Rectal smooth muscle tissue (tissue), 1 donor: ENCODE data around the gene USF2.

Experiments
- H3K27ac ChIP-seq: one replicate; pipeline ENCODE4 v1.7.0; 2013; ENCODE audit warnings: low read depth, low read length, inconsistent platforms
- H3K27me3 ChIP-seq: one replicate; pipeline ENCODE4 v1.7.0; 2013; ENCODE audit warnings: low read length; ENCODE audit not compliant: control insufficient read depth, insufficient read depth
- H3K36me3 ChIP-seq: one replicate; pipeline ENCODE4 v1.7.0; 2013; ENCODE audit warnings: low read length; ENCODE audit not compliant: control insufficient read depth, insufficient read depth
- H3K4me1 ChIP-seq: one replicate; pipeline ENCODE4 v1.7.0; 2013; ENCODE audit warnings: low read length; ENCODE audit not compliant: control insufficient read depth, insufficient read depth
- H3K4me3 ChIP-seq: one replicate; pipeline ENCODE4 v1.7.0; 2013; ENCODE audit warnings: low read length
- H3K9ac ChIP-seq: one replicate; pipeline ENCODE4 v1.7.0; 2013; ENCODE audit warnings: low read length

USF2 gene

DNA sequence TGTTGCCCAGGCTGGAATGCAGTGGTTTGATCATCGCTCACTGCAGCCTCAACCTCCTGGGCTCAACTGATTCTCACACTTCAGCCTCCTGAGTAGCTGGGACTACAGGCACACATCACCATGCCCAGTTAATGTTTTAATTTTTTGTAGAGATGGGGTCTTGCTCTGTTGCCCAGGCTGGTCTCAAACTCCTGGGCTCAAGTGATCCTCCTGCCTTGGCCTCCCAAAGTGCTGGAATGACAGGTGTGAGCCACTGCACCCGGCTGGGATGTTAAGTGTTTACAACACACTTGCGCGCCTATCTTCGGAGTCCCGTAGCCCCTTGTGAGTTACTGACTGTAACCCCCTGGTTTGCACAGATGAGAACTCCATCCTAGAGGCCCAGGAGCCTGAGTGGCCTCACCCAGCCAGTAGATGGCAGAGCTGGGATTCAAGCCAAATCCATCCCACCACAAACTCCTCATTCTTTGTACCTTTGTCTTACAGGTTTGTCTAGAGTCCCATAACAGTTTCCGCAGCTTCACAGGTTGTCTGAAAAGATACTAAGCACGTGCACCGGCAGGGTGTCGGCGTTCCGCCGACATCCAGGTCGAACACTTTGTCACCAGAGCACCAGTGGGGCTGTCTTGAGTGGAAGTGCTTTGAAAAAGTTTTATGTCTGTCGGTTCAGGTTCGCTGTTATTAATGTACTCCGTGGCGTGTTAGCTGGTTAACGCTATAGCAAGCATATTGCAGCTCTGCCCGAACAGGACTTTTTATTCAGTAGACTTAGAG, 37.9 kb downstream of the USF2 start:
- Histone ChIP-seq H3K27ac (no peak overlapping the region), H3K4me1 (no peaks in the 10 kb centered on the region), H3K36me3 (no peaks in the 10 kb centered on the region), H3K27me3 (peaks cover 3% of the 10 kb centered on the region), H3K9ac (no peak overlapping the region), H3K4me3 (no peak overlapping the region)

DNA sequence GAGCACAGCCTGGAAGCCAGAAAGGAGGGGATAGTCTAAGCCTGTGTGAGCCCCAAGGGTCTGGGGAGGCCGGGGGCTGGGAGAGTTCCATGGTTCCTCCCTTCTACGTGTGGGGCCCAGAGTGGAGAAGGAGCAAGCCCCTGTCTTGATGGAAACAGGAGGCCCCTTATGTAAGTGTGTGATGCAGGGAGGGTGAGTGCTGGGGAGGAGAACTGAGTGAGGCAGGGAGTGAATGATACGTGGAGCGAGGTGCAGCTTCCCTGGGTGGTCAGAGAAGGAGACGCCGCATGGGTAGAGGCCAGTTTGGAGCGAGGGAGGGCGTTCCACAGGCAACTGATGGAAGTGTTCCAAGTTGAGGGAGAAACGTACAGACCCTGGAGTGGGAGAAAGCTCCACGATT, 39.2 kb downstream of the USF2 start:
- H3K27me3 ChIP-seq: peaks cover 3% of the 10 kb centered on the region
- H3K4me3 ChIP-seq: no peak overlapping the region
- H3K27ac ChIP-seq: no peak overlapping the region
- no peak overlapping the region for H3K9ac ChIP-seq
- H3K4me1 ChIP-seq: no peaks in the 10 kb centered on the region
- H3K36me3 ChIP-seq: no peaks in the 10 kb centered on the region

DNA sequence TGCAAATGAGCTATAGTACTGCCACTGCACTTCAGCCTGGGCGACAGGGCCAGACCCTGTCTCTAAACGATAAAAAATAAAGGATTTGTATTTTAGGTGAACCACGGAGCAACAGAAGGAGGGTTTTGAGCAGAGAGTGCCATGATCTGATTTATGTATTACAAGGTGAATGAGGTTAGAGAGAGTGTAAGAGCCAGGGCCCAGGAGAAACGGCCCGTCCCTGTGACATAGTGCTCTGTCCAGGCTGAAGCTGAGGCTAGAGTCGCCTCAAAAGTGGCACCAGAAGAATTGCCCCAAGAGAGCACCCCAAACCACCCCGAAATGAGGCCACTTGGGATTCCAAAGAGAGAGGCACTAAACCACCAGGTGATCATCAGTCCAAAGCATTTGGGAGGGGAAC, 40.1 kb downstream of the USF2 start:
- no peak overlapping the region for H3K9ac ChIP-seq

DNA sequence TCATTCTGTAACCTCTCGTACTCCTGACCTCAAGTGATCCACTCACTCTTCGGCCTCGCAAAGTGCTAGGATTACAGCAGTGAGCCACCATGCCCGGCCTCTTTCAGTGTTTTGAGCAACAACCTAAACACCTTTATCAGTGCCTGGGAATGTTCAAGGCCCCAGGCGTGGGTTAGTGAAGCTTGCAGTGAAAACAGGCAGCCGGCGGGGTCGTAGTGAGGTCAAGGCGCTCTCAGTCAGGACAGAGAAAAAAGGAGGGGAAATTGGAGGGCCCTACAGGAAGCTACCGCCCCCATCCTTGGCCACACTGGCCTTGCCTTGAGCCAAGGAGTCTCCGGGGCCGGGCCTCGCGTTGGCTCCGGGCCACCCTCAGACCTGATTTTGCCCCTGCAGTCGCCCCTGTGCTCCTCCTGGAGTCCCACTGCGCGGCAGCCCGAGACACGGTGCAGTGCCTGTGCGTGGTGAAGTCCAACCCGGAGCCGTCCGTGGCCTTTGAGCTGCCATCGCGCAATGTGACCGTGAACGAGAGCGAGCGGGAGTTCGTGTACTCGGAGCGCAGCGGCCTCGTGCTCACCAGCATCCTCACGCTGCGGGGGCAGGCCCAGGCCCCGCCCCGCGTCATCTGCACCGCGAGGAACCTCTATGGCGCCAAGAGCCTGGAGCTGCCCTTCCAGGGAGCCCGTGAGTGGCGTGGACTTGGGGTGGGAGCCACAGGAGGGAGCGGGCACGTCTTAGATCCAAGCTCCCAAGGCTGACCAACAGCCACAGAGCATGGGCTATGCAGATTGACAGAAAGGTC, 40.9 kb downstream of the USF2 start:
- Histone ChIP-seq H3K9ac (no peak overlapping the region), H3K4me3 (no peak overlapping the region), H3K27me3 (no peaks in the 10 kb centered on the region), H3K27ac (no peak overlapping the region), H3K4me1 (no peaks in the 10 kb centered on the region), H3K36me3 (no peaks in the 10 kb centered on the region)

More for the DNA sequence above, 40.1 kb downstream of the USF2 start:
- Histone ChIP-seq H3K4me1 (no peaks in the 10 kb centered on the region), H3K27me3 (peaks cover 3% of the 10 kb centered on the region), H3K4me3 (no peak overlapping the region), H3K27ac (no peak overlapping the region), H3K36me3 (no peaks in the 10 kb centered on the region)

DNA sequence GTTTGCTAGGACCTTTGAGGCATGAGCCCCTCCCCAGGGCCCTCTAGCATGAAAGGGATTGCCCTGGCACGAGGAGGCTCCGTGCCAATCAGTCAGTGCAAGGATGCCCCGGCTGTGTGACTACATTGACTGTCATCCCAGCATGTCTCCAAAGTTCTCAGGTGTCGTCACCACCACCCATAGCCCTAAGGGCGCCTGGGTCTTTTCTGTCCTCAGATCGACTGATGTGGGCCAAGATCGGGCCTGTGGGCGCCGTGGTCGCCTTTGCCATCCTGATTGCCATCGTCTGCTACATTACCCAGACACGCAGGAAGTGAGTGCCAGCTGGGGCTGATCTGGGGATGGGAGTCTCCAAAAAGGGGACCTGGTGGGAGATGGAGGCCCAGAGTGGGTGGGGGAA, 41.6 kb downstream of the USF2 start:
- no peaks in the 10 kb centered on the region for H3K36me3 ChIP-seq
- H3K27me3 ChIP-seq: no peaks in the 10 kb centered on the region
- no peaks in the 10 kb centered on the region for H3K4me1 ChIP-seq
- H3K27ac ChIP-seq: no peak overlapping the region
- H3K9ac ChIP-seq: no peak overlapping the region
- no peak overlapping the region for H3K4me3 ChIP-seq

DNA sequence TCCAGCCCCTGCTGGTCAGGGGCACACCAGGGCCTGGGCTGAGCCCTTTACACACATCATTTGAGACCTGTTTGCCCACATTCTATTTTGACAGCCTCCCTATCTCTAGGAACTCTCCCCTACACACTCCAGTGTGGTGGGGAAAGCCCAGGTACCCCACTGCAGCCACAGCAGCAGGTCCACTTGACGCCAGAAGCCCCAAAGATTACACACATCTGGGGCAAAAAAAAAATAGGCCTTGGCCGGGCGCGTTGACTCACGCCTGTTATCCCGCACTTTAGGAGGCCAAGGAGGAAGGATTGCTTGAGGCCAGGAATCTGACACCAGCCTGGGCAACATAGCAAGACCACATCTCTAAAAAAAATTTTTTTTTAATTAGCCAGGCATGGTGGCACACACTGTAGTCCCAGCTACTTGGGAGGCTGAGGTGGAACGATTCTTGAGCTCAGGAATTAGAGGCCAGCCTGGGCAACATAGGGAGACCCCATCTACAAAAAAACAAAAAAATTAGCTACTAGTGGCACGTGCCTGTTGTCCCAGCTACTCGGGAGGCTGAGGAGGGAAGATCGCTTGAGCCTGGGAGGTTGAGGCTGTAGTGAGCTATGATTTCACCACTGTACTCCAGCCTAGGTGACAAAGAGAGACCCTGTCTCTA, 42.2 kb downstream of the USF2 start:
- no peak overlapping the region for H3K9ac ChIP-seq
- no peak overlapping the region for H3K27ac ChIP-seq
- H3K4me1 ChIP-seq: no peaks in the 10 kb centered on the region
- no peak overlapping the region for H3K4me3 ChIP-seq
- no peaks in the 10 kb centered on the region for H3K27me3 ChIP-seq
- H3K36me3 ChIP-seq: no peaks in the 10 kb centered on the region

DNA sequence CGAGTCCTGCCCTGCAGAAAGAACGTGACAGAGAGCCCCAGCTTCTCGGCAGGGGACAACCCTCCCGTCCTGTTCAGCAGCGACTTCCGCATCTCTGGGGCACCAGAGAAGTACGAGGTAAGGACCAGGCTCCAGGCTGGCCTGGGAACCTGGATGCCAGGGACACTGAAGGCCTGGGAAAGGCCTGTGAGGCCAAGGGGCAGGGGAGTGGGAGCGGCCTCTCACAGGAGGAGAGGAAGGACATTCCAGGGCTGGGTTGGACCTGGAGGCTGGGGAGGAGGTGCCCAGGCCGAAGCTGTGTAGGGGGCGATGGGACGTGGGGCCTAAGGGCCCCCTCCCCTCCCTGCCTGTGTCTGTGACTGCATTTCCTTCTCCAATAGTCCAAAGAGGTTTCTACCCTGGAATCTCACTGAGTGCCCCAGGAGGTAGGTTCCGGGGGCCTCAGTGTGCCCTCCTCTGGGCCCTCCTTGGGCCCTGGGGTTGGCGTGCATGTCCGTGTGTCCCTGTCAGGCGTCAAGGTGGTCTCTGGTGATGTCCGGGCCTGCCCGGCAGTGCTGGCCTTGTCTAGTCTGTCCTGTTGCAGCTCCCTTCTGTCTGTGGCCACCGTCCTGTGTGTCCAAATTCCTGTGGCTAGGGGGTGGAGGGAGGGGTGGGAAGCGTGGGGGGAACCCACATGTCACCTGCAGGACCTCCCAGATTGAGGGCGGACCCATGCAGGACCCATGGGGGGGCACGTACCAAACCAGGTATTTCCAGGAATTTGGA, 43.3 kb downstream of the USF2 start:
- Histone ChIP-seq H3K4me3 (no peak overlapping the region), H3K4me1 (no peaks in the 10 kb centered on the region), H3K9ac (no peak overlapping the region), H3K36me3 (no peaks in the 10 kb centered on the region), H3K27me3 (no peaks in the 10 kb centered on the region), H3K27ac (no peak overlapping the region)

DNA sequence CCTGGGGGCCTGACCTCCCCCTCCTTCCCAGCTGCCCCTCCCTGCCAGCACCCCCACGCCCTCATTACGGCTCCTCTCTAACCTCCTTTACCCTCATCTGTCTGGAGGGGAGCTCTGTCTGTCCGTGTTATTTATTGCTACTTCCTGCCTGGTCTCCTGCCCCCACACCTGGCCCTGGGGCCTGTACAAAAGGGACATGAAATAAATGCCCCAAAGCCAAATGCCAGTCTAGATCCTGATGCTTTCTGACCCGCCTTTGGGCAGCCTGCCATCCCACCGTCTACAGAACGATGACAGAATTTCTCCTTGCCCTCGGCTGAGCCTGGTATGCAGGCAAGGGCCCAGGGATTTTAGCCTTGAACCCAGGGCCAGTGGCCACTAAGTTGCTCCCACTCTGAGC, 44.8 kb downstream of the USF2 start:
- Histone ChIP-seq H3K4me1 (no peaks in the 10 kb centered on the region), H3K27me3 (no peaks in the 10 kb centered on the region), H3K36me3 (no peaks in the 10 kb centered on the region), H3K9ac (no peak overlapping the region), H3K27ac (no peak overlapping the region), H3K4me3 (no peak overlapping the region)

DNA sequence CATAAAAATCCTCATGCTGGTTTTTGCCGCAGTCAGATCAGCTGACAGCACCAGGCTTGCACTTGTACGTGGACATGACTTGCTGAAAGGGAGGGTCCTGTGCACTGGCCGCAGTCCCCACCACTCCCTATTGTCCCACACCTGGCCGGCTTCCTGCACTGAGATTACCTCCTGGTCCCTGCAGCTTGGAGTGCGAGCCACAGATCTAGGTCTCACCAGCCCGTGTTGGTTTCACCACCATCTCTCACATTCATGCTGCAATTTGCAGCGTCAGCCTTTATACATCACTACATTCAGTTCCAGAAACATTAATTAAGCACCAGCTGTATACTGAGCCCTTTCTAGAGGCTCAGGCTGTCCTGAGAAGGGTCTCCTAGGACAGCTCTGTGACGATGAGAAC, 45.3 kb downstream of the USF2 start:
- H3K4me1 ChIP-seq: no peaks in the 10 kb centered on the region
- H3K4me3 ChIP-seq: no peak overlapping the region
- no peak overlapping the region for H3K27ac ChIP-seq
- no peaks in the 10 kb centered on the region for H3K36me3 ChIP-seq
- H3K27me3 ChIP-seq: no peaks in the 10 kb centered on the region
- H3K9ac ChIP-seq: no peak overlapping the region

DNA sequence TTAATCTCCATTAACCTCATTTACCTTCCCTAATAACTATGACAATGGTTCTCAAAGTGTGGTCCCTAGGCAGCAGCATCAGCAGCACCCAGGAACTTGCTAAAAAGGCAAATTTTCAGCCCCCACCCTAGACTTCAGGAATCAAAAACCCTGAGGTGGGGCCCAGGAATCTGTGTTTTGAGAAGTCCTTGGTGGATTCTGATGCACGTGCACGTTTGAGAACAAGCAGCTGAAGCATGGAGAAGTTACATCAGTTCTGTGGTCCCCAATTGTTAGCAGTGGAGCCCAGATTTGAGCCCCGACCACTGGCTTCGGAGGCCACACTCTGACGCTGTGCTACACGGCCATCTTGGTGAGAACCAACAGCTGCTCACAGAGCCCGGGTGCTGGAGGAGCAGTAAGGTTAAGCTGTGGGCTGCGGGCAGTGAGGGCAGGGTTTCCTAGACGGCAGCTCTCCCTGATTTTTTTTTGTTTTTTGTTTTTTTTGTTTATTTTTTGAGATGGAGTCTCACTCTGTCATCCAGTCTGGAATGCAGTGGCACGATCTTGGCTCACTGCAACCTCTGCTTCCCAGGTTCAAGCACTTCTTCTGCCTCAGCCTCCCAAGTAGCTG, 46.2 kb downstream of the USF2 start:
- Histone ChIP-seq H3K27me3 (no peaks in the 10 kb centered on the region), H3K4me1 (no peaks in the 10 kb centered on the region)

DNA sequence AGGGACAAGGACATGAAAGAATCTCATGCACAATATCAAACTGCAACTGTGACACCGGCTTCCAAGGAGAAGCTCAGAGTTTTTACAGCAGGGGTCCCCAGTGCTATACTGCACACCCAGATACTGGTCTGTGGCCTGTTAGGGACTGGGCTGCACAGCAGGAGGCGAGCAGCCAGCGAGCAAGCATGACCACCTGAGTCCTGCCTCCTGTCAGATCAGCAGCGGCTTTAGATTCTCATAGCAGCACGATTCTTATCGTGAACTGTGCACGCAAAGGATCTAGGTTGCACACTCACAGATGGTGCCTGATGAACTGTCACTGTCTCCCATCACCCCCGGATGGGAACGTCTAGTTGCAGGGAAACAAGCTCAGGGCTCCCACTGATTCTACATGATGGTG, 47.1 kb downstream of the USF2 start:
- H3K27me3 ChIP-seq: no peaks in the 10 kb centered on the region
- no peaks in the 10 kb centered on the region for H3K36me3 ChIP-seq
- H3K4me3 ChIP-seq: no peak overlapping the region
- no peaks in the 10 kb centered on the region for H3K4me1 ChIP-seq
- no peak overlapping the region for H3K9ac ChIP-seq
- no peak overlapping the region for H3K27ac ChIP-seq

More for the DNA sequence above, 46.2 kb downstream of the USF2 start:
- H3K27ac ChIP-seq: no peak overlapping the region
- H3K4me3 ChIP-seq: no peak overlapping the region
- H3K36me3 ChIP-seq: no peaks in the 10 kb centered on the region
- no peak overlapping the region for H3K9ac ChIP-seq

DNA sequence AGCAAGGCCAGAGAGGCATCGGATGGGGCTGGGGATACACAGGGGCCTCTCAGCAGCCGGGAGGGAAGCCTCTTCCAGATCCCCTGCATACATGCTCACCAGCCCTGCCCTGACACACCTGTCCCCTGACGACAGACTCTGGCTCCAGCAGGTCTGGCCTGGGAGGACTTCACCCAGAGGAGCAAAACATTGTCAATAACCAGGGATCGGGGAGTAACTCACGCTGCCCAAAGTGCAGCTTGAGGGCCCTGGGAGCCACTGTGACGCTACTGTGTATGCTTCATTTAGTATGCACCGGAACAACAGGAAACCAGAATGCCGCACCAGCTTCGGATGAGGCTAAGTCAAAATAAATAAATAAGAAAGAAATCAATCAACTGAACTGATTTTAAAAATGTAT, 47.8 kb downstream of the USF2 start:
- H3K27me3 ChIP-seq: no peaks in the 10 kb centered on the region
- H3K36me3 ChIP-seq: no peaks in the 10 kb centered on the region
- no peak overlapping the region for H3K9ac ChIP-seq
- no peak overlapping the region for H3K27ac ChIP-seq
- H3K4me3 ChIP-seq: no peak overlapping the region
- H3K4me1 ChIP-seq: no peaks in the 10 kb centered on the region
